ENCODE measurements around the gene SLC47A1.

Gene SLC47A1

DNA sequence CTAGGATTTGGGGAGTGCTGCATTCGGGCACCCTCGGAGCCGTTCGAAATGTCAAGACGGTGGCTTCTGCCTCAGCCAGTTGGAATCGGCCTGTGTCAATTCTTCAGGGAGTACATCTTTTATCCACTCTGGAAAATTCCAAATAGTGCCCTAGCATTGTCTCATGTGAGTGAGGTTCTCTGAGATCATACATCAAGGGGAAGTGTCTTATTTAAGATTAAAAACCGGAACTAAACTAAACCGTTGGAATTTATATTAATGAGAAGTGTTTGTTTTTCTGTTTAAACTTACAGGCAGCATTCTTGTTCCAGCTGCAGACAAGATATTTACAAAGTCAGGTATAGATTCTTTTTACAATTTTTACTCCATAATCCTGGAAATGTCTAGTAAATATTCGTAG lies 56.8 kb downstream of the SLC47A1 start:
- Mint-ChIP-seq H3K4me3 (no peak overlapping the region), H3K36me3 (no peaks in the 10 kb centered on the region), H3K27ac (no peak overlapping the region), H3K4me1 (ENCODE audit: low read depth) (no peaks in the 10 kb centered on the region), H3K27me3 (peaks cover 1% of the 10 kb centered on the region), H3K9me3 (ENCODE audit: low read depth) (no peaks in the 10 kb centered on the region)

DNA sequence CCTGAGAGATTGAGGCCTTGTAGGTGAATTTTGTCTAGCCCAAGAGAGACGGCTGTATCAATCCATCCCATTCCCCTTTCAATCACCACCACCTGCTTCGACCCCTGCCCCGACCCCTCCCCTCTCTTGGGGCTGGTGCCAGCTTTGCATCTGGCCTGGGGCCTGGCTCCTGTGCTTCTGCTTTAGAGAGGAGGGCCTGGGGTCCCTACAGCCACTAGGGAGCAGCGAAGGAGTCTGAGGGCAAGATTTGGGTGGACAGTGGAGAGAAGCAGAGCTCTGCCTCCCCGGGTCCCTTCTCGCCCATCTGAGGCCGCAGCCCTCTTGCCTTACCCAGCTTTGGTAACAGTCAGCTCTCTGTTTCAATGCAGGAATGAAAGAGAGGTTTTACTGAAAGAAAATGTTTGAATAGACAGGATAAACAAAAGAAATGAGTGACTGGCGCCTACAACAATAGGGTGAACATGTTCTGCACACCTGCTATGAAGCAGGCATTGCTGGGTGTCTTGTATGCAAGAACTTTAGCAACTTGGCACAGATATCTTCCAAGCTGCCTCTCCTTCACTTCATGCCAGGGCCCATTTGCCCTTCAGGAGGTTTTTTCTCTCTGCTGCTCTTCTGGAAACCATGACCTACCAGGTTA lies 57.4 kb downstream of the SLC47A1 start:
- no peaks in the 10 kb centered on the region for H3K4me1 Mint-ChIP-seq (ENCODE audit: low read depth)
- no peaks in the 10 kb centered on the region for H3K36me3 Mint-ChIP-seq
- no peak overlapping the region for H3K27ac Mint-ChIP-seq
- H3K27me3 Mint-ChIP-seq = peaks cover 1% of the 10 kb centered on the region
- no peak overlapping the region for H3K4me3 Mint-ChIP-seq
- H3K9me3 Mint-ChIP-seq (ENCODE audit: low read depth) = no peaks in the 10 kb centered on the region

DNA sequence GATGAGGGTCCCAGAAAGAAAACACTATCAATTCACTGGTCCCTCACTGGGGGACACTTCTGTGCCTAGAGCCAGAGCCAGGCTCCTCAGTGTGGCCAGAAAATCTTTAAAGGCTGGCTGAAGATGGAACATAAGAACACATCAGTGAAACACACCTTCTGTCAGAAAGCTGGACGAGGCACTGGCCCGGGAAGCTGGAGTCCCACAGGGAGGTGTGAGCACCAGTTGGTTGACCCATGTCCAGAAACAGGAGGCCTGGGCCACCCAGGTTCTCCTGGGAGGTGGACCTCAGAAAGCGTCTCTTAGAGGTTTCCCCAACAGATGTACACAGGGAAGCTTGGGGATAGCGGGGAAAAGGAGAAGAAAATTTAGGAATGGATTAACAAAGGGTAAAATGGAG lies 58.7 kb downstream of the SLC47A1 start:
- Mint-ChIP-seq H3K4me1 (ENCODE audit: low read depth) (no peaks in the 10 kb centered on the region), H3K27me3 (peaks cover 1% of the 10 kb centered on the region), H3K36me3 (no peaks in the 10 kb centered on the region), H3K9me3 (ENCODE audit: low read depth) (no peaks in the 10 kb centered on the region), H3K27ac (no peak overlapping the region), H3K4me3 (no peak overlapping the region)

DNA sequence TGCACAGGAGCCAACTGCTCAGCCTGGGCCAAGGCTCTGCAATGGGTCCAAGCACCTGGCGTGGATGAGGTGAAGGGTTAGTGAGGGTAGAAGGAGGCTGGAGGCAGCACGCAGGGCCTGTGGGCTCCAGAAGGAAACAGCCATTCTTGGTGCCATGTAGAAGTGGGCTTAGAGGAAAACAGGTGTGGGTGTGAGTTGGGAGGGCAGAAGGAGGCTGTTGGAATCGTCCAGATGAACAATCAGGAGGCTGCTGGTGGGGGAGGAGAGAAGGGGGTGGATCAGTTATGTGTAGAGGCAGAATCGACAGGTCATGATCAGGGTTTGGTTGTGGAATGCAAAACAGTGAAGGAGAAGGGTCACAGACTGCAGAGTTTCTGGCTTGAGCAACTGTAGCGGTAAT lies 63.2 kb downstream of the SLC47A1 start:
- H3K4me1 Mint-ChIP-seq (ENCODE audit: low read depth) = no peaks in the 10 kb centered on the region
- no peaks in the 10 kb centered on the region for H3K9me3 Mint-ChIP-seq (ENCODE audit: low read depth)
- H3K36me3 Mint-ChIP-seq = no peaks in the 10 kb centered on the region
- no peak overlapping the region for H3K4me3 Mint-ChIP-seq
- no peak overlapping the region for H3K27ac Mint-ChIP-seq
- peaks cover 1% of the 10 kb centered on the region for H3K27me3 Mint-ChIP-seq

DNA sequence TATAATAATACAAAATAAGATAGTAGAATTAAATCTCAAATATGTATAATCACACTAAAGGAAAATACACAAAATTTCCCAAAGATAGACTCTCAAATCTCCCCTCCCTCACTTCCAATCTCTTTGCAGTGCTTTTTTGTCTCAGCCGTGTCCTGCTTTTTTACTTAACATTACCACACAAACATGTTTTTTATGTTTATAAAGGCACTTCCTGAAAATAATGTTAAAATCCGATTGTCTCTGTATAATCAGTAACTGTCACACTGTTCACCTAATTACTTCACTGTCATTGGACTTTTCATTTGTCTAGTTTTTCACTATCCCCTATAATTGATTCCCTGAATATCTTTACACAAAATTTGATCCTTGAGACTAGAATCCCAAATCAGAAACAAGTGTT lies 76.7 kb downstream of the SLC47A1 start:
- Mint-ChIP-seq H3K9me3 (ENCODE audit: low read depth) (no peaks in the 10 kb centered on the region), H3K4me1 (ENCODE audit: low read depth) (peaks cover 6% of the 10 kb centered on the region), H3K36me3 (no peaks in the 10 kb centered on the region), H3K27me3 (no peaks in the 10 kb centered on the region), H3K27ac (no peak overlapping the region), H3K4me3 (no peak overlapping the region)

DNA sequence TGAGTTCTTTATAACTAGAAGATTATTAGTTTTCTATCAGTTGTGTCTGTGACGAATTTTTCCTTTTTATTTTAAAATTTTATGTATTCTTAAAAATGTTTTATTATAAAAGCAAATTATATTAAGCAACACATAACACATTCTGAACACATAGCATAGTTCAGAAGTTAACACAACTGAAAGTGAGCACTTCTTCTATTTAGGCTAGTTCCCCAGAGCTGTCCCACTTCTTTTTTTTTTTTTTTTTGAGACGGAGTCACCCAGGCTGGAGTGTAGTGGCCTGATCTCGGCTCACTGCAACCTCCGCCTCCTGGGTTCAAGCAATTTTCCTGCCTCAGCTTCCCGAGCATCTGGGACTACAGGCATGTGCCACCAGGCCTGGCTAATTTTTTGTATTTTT lies 77.2 kb downstream of the SLC47A1 start:
- peaks cover 6% of the 10 kb centered on the region for H3K4me1 Mint-ChIP-seq (ENCODE audit: low read depth)
- H3K27ac Mint-ChIP-seq = no peak overlapping the region
- no peaks in the 10 kb centered on the region for H3K36me3 Mint-ChIP-seq
- H3K9me3 Mint-ChIP-seq (ENCODE audit: low read depth) = no peaks in the 10 kb centered on the region
- H3K27me3 Mint-ChIP-seq = no peaks in the 10 kb centered on the region
- no peak overlapping the region for H3K4me3 Mint-ChIP-seq

DNA sequence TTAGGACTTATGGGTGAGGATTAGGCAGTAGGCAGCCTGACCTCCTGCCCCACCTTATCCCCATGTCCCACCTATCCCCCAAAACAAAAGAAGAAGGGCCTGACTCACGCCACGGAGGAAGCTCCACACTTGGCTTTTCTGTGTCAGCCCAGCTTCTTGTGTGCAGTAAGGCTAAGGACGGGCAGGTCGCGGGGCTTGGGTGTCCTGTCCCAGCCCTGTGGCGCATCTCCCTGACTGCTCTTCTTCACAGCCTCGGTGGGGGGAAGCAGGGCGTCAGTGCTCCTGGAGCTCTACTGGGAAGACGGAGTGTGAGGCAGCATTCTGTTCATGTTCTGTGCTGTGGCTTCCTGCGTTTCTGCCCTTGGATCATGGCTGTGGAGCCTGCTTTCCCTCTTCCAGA lies 80.3 kb downstream of the SLC47A1 start:
- peaks cover 8% of the 10 kb centered on the region for H3K36me3 Mint-ChIP-seq
- H3K4me1 Mint-ChIP-seq (ENCODE audit: low read depth) = peaks cover 6% of the 10 kb centered on the region
- H3K9me3 Mint-ChIP-seq (ENCODE audit: low read depth) = peaks cover 15% of the 10 kb centered on the region
- no peaks in the 10 kb centered on the region for H3K27me3 Mint-ChIP-seq
- no peak overlapping the region for H3K4me3 Mint-ChIP-seq
- no peak overlapping the region for H3K27ac Mint-ChIP-seq

DNA sequence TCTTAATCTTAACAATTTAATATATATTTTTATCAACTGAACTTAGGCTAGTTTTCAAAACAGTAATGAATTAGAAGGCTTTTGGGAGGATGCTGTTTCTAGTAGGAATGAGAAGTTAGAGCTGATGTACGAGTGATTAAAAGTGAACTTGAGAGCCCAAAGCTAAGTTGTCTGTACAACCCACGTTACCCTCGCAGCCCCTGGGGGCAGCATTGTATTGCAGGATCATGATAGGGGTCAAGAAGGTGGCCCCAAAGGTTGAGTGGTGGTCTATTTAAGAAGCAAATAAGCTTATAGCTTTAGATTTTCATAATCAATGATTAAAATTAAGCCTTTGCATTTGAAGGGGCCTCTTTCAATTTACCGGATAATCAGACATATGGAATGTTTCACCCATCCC lies 81.2 kb downstream of the SLC47A1 start:
- no peak overlapping the region for H3K27ac Mint-ChIP-seq
- H3K36me3 Mint-ChIP-seq = peaks cover 17% of the 10 kb centered on the region
- peaks cover 6% of the 10 kb centered on the region for H3K4me1 Mint-ChIP-seq (ENCODE audit: low read depth)
- H3K27me3 Mint-ChIP-seq = no peaks in the 10 kb centered on the region
- H3K9me3 Mint-ChIP-seq (ENCODE audit: low read depth) = peaks cover 25% of the 10 kb centered on the region
- H3K4me3 Mint-ChIP-seq = no peak overlapping the region

DNA sequence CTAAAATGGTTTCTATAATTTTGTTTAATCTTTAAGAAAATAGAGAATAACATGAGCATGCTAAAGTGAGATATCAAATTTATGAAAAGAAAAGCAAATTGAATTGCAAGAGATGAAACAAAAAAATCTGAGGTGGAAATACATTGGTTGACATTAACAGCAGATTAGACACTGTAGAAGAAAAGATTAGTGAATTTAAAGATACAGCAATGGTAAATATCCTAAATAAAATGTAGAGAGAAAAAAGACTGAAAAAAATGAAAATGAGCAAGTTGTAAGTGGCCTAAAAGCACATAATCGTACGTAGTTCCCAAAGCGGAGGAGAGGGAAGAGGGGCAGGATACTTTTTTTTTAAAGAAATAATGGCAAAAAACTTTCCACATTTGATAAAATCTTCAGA lies 84.4 kb downstream of the SLC47A1 start:
- H3K4me1 Mint-ChIP-seq (ENCODE audit: low read depth) = peaks cover 6% of the 10 kb centered on the region
- no peaks in the 10 kb centered on the region for H3K27me3 Mint-ChIP-seq
- H3K36me3 Mint-ChIP-seq = peaks cover 18% of the 10 kb centered on the region
- no peak overlapping the region for H3K4me3 Mint-ChIP-seq
- peaks cover 30% of the 10 kb centered on the region for H3K9me3 Mint-ChIP-seq (ENCODE audit: low read depth)
- no peak overlapping the region for H3K27ac Mint-ChIP-seq

DNA sequence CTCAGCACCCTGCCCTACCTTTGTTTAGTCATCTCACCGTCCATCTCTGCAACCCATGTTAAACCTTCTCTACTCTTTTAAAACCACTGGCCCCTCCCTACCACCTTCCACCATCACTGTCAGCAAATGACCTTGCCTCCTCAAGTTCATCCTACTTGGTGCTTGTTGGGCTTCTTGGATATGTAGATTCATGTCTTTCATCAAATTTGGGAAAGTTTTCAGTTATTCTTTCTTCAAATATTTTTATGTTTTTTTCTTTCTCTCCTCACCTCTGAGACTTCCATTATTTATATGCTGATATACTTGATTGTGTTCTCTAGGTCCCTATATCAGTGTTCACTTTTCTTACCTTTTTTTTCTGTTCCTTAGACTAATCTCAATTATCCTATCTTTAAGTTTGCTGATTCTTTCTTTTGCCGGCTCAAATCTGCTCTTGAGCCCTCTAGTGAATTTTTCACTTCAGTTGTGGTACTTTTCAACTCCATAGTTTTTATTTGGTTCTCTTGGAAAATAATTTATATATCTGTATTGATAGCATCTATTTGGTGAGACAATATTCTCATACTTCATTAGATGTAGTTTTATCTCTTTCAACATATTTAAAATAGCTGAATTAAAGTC lies 86.2 kb downstream of the SLC47A1 start:
- Mint-ChIP-seq H3K4me3 (no peak overlapping the region), H3K4me1 (ENCODE audit: low read depth) (no peaks in the 10 kb centered on the region), H3K36me3 (peaks cover 18% of the 10 kb centered on the region), H3K27ac (no peak overlapping the region), H3K27me3 (no peaks in the 10 kb centered on the region), H3K9me3 (ENCODE audit: low read depth) (peaks cover 31% of the 10 kb centered on the region)

DNA sequence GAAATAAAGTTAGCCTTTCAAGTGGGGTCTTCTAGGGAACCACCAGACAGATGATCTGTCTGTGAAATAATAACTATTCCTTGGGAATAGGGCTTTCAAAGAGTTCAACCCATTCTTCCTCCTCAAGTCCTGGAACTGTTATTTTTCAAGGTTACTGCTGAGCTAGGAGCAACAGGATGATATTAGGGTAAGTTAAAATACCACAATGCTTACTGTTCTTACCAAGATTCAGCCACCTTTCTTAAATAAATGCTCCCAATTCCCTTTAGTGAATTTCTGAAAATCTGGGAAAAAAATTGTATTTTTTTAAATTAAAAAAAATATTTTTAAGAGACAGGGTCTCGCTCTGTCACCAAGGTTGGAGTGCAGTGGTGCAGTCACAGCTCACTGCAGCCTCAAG lies 88.0 kb downstream of the SLC47A1 start:
- Mint-ChIP-seq H3K27me3 (no peaks in the 10 kb centered on the region), H3K27ac (no peak overlapping the region), H3K4me3 (no peak overlapping the region), H3K9me3 (ENCODE audit: low read depth) (peaks cover 31% of the 10 kb centered on the region), H3K4me1 (ENCODE audit: low read depth) (no peaks in the 10 kb centered on the region), H3K36me3 (peaks cover 18% of the 10 kb centered on the region)

DNA sequence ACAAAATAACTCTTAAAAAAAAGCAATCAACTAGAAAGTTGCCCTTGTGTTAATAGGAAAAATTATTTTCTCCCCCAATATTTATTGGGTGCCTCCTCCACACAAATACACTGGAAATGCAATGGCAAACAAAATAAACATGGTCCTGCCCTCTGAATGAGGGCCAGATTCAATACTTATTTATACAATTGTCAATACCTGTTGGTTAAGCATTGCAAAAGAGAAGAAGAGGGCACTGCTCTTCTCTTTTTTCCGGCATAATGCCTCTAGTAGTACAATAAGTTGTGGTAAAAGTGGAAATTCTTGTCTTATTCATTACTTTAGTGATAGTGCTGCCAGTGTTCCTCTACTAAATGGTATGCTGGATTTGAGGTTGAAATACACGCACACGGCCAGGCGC lies 92.4 kb downstream of the SLC47A1 start:
- Mint-ChIP-seq H3K27ac (no peak overlapping the region), H3K4me3 (no peak overlapping the region), H3K9me3 (ENCODE audit: low read depth) (peaks cover 4% of the 10 kb centered on the region), H3K4me1 (ENCODE audit: low read depth) (no peaks in the 10 kb centered on the region), H3K27me3 (peaks cover 5% of the 10 kb centered on the region), H3K36me3 (no peaks in the 10 kb centered on the region)
